Activated T-cell treated with anti-CD3 and anti-CD28 coated beads, Interleukin-2, amount 50 U/mL, for 24 hours (primary cell): ENCODE data around the gene TNNI3.
A peak's percentile ranks its signal among the peaks of the same experiment; 100 is the strongest.
"Not testable (repeated sequence)": the region's sequence is repeated elsewhere in the genome, so short reads cannot be mapped to it uniquely, and the experiment has no call there.

Experiments used
- DNase-seq: peaks from one replicate; pipeline ENCODE4 v3.0.0-alpha.2; 2020
- H3K27ac Mint-ChIP-seq: 2 replicates; pipeline ENCODE4 v1.8.0; 2020; ENCODE audit warnings: mild to moderate bottlenecking, mixed read lengths
- H3K27me3 Mint-ChIP-seq: 2 replicates; pipeline ENCODE4 v1.8.0; 2020; ENCODE audit warnings: mixed read lengths
- H3K36me3 Mint-ChIP-seq: 2 replicates; pipeline ENCODE4 v1.8.0; 2020; ENCODE audit warnings: low read depth, mixed read lengths
- H3K4me1 Mint-ChIP-seq: 2 replicates; pipeline ENCODE4 v1.8.0; 2020; ENCODE audit warnings: low read depth, mixed read lengths
- H3K4me3 Mint-ChIP-seq: 2 replicates; pipeline ENCODE4 v1.8.0; 2020; ENCODE audit warnings: mild to moderate bottlenecking, moderate library complexity, mixed read lengths
- H3K9me3 Mint-ChIP-seq: 2 replicates; pipeline ENCODE4 v1.8.0; 2020; ENCODE audit warnings: mixed read lengths

TNNI3 gene

GRCh38 chr19:55161571-55162322 is 4.2 kb upstream of the TNNI3 start:
- Mint-ChIP-seq H3K4me3 (no peak overlapping the region), H3K27me3 (peaks cover 75% of the 10 kb centered on the region)

GRCh38 chr19:55160986-55161365 is 3.4 kb upstream of the TNNI3 start:
- Mint-ChIP-seq H3K27me3 (peaks cover 74% of the 10 kb centered on the region), H3K36me3 (no peaks in the 10 kb centered on the region), H3K9me3 (no peaks in the 10 kb centered on the region), H3K4me3 (no peak overlapping the region), H3K4me1 (peaks cover 5% of the 10 kb centered on the region), H3K27ac (no peak overlapping the region)
- DNase-seq, result no peak

More at GRCh38 chr19:55161571-55162322, 4.2 kb upstream of the TNNI3 start:
- DNase-seq, result no peak
- H3K27ac Mint-ChIP-seq, result no peak overlapping the region
- H3K9me3 Mint-ChIP-seq, result peaks cover 2% of the 10 kb centered on the region
- peaks cover 8% of the 10 kb centered on the region for H3K4me1 Mint-ChIP-seq
- H3K36me3 Mint-ChIP-seq, result no peaks in the 10 kb centered on the region

GRCh38 chr19:55160128-55160985 is 2.8 kb upstream of the TNNI3 start:
- Mint-ChIP-seq H3K4me1 (peaks cover 5% of the 10 kb centered on the region), H3K9me3 (no peaks in the 10 kb centered on the region), H3K36me3 (no peaks in the 10 kb centered on the region), H3K4me3 (no peak overlapping the region), H3K27me3 (peaks cover 70% of the 10 kb centered on the region), H3K27ac (no peak overlapping the region)
- DNase-seq, result peak; percentile 90

GRCh38 chr19:55158848-55159749 is 1.6 kb upstream of the TNNI3 start:
- Mint-ChIP-seq H3K27me3 (peaks cover 68% of the 10 kb centered on the region), H3K9me3 (no peaks in the 10 kb centered on the region), H3K4me1 (peaks cover 9% of the 10 kb centered on the region), H3K36me3 (no peaks in the 10 kb centered on the region), H3K27ac (no peak overlapping the region), H3K4me3 (no peak overlapping the region)
- DNase-seq, result no peak

- Mint-ChIP-seq H3K4me1 (peaks cover 14% of the 10 kb centered on the region), H3K9me3 (no peaks in the 10 kb centered on the region), H3K27me3 (peaks cover 62% of the 10 kb centered on the region), H3K36me3 (no peaks in the 10 kb centered on the region), H3K27ac (no peak overlapping the region), H3K4me3 (no peak overlapping the region)
- DNase-seq, result no peak
These were observed 891 bp upstream of the TNNI3 start for GRCh38 chr19:55158423-55158822.

GRCh38 chr19:55156202-55157063 is 1.1 kb downstream of the TNNI3 start:
- no peak overlapping the region for H3K27ac Mint-ChIP-seq
- peaks cover 22% of the 10 kb centered on the region for H3K4me1 Mint-ChIP-seq
- peaks cover 50% of the 10 kb centered on the region for H3K27me3 Mint-ChIP-seq
- peak overlapping the region; percentile 10 for H3K4me3 Mint-ChIP-seq
- H3K36me3 Mint-ChIP-seq, result no peaks in the 10 kb centered on the region
- DNase-seq, result peak; percentile 61
- peaks cover 10% of the 10 kb centered on the region for H3K9me3 Mint-ChIP-seq

GRCh38 chr19:55155784-55156183 is 1.7 kb downstream of the TNNI3 start:
- not testable (repeated sequence) for H3K27ac Mint-ChIP-seq, DNase-seq, H3K4me3 Mint-ChIP-seq, H3K36me3 Mint-ChIP-seq
- peaks cover 48% of the 10 kb centered on the region for H3K27me3 Mint-ChIP-seq
- peaks cover 22% of the 10 kb centered on the region for H3K4me1 Mint-ChIP-seq
- peaks cover 11% of the 10 kb centered on the region for H3K9me3 Mint-ChIP-seq

- Mint-ChIP-seq H3K27ac (no peak overlapping the region), H3K4me3 (no peak overlapping the region), H3K27me3 (peaks cover 41% of the 10 kb centered on the region), H3K9me3 (peaks cover 11% of the 10 kb centered on the region), H3K36me3 (no peaks in the 10 kb centered on the region), H3K4me1 (peaks cover 22% of the 10 kb centered on the region)
- no peak for DNase-seq
These were observed 3.8 kb downstream of the TNNI3 start for GRCh38 chr19:55153652-55154264.

GRCh38 chr19:55152017-55152416 is 5.5 kb downstream of the TNNI3 start:
- DNase-seq, result no peak
- H3K36me3 Mint-ChIP-seq, result no peaks in the 10 kb centered on the region
- peaks cover 38% of the 10 kb centered on the region for H3K27me3 Mint-ChIP-seq
- peaks cover 22% of the 10 kb centered on the region for H3K4me1 Mint-ChIP-seq
- H3K4me3 Mint-ChIP-seq, result no peak overlapping the region
- peak overlapping the region; percentile 68 for H3K27ac Mint-ChIP-seq
- H3K9me3 Mint-ChIP-seq, result peaks cover 11% of the 10 kb centered on the region

GRCh38 chr19:55149078-55150003 is 8.2 kb downstream of the TNNI3 start, which contains the start of gene TNNT1:
TNNT1 (minus strand) TSS chr19:55149206; CDS start chr19:55147157, 2,049 bp downstream.
- Mint-ChIP-seq H3K9me3 (peaks cover 11% of the 10 kb centered on the region), H3K36me3 (no peaks in the 10 kb centered on the region), H3K4me1 (peaks cover 17% of the 10 kb centered on the region), H3K27me3 (peaks cover 42% of the 10 kb centered on the region), H3K4me3 (no peak within 1 kb of the TSS), H3K27ac (no peak within 1 kb of the TSS)
- no peak for DNase-seq

- Mint-ChIP-seq H3K27ac (no peak overlapping the region), H3K4me1 (peaks cover 10% of the 10 kb centered on the region), H3K4me3 (no peak overlapping the region), H3K27me3 (peaks cover 53% of the 10 kb centered on the region), H3K36me3 (no peaks in the 10 kb centered on the region), H3K9me3 (peaks cover 11% of the 10 kb centered on the region)
- DNase-seq, result no peak
These were observed 9.8 kb downstream of the TNNI3 start for GRCh38 chr19:55147545-55148251.

- Mint-ChIP-seq H3K36me3 (no peaks in the 10 kb centered on the region), H3K27ac (no peak overlapping the region), H3K27me3 (peaks cover 60% of the 10 kb centered on the region), H3K4me1 (peaks cover 4% of the 10 kb centered on the region), H3K4me3 (no peak overlapping the region), H3K9me3 (peaks cover 5% of the 10 kb centered on the region)
- DNase-seq, result no peak
These were observed 10.7 kb downstream of the TNNI3 start for GRCh38 chr19:55146705-55147273.
